HUDEP-2 (cell line): ENCODE results near the gene ZACN.

Experiments used
- DNase-seq, 76 experiments: peaks; one replicate each; lab custom pipeline; 2025; ENCODE audit not compliant: unreplicated experiment in 76 of 76; lab: John Stamatoyannopoulos, UW

ZACN gene

GRCh38 chr17:76080768-76081287 lies 1.8 kb downstream of the ZACN start:
- no peak for DNase-seq

GRCh38 chr17:76081295-76082210 lies 2.6 kb downstream of the ZACN start:
- no peak for DNase-seq

- DNase-seq: no peak
These were observed 3.6 kb downstream of the ZACN start for GRCh38 chr17:76082326-76083251.

GRCh38 chr17:76083536-76084182 lies 4.7 kb downstream of the ZACN start:
- DNase-seq: no peak

- DNase-seq: no peak
These were observed 6.2 kb downstream of the ZACN start for GRCh38 chr17:76085066-76085730.

GRCh38 chr17:76085731-76086366 lies 6.9 kb downstream of the ZACN start:
- no peak for DNase-seq

- DNase-seq: no peak
These were observed 7.4 kb downstream of the ZACN start for GRCh38 chr17:76086384-76086783.

- no peak for DNase-seq
These were observed 8.5 kb downstream of the ZACN start for GRCh38 chr17:76087531-76087930.

- no peak for DNase-seq
These were observed 9.3 kb downstream of the ZACN start for GRCh38 chr17:76088041-76088867.

GRCh38 chr17:76088868-76089576 lies 10.0 kb downstream of the ZACN start:
- no peak for DNase-seq

- DNase-seq: no peak
These were observed 10.9 kb downstream of the ZACN start for GRCh38 chr17:76089680-76090516.

- DNase-seq: no peak
These were observed 11.6 kb downstream of the ZACN start for GRCh38 chr17:76090517-76091129.

GRCh38 chr17:76091526-76092286 lies 12.7 kb downstream of the ZACN start:
- no peak for DNase-seq

GRCh38 chr17:76092526-76093413 lies 13.8 kb downstream of the ZACN start:
- DNase-seq: no peak

GRCh38 chr17:76094046-76094445 lies 15.1 kb downstream of the ZACN start:
- no peak for DNase-seq
